ENCODE measurements around the gene RND2.
A peak's percentile ranks its signal among the peaks of the same experiment; 100 is the strongest.
"Not testable (repeated sequence)": the region's sequence is repeated elsewhere in the genome, so short reads cannot be mapped to it uniquely, and the experiment has no call there.

RND2 gene

DNA sequence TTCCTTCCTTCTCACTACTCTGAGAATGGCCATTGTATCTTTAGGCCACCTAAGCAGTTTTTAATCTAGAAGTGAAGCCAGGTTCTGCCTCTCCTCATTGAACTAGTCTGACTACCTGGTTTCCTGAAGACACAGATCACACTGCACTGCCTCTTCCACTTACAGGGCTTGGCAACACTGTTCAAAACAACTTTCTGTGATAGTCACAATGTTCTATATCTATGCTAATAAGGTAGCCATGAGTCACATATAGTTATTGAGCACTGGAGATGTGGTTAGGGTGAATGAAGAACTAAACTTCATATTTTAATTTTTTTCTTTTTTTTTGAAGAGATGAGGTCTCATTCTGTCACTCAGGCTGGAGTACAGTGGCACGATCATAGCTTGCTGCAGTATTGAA is 26.9 kb downstream of the RND2 start:
- no peak for TF ChIP-seq GABPA (IDR thresholded peaks at IDR 0.05; ENCODE audit: low read depth)
- TF ChIP-seq POLR2AphosphoS5 (IDR thresholded peaks at IDR 0.05; ENCODE audit: low read depth), result no peak
- TF ChIP-seq, protein P1, sequence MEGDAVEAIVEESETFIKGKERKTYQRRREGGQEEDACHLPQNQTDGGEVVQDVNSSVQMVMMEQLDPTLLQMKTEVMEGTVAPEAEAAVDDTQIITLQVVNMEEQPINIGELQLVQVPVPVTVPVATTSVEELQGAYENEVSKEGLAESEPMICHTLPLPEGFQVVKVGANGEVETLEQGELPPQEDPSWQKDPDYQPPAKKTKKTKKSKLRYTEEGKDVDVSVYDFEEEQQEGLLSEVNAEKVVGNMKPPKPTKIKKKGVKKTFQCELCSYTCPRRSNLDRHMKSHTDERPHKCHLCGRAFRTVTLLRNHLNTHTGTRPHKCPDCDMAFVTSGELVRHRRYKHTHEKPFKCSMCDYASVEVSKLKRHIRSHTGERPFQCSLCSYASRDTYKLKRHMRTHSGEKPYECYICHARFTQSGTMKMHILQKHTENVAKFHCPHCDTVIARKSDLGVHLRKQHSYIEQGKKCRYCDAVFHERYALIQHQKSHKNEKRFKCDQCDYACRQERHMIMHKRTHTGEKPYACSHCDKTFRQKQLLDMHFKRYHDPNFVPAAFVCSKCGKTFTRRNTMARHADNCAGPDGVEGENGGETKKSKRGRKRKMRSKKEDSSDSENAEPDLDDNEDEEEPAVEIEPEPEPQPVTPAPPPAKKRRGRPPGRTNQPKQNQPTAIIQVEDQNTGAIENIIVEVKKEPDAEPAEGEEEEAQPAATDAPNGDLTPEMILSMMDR (IDR thresholded peaks at IDR 0.05; ENCODE audit: insufficient read depth, low read length), result no peak
- TF ChIP-seq REST (IDR thresholded peaks at IDR 0.05; ENCODE audit: insufficient replicate concordance, low read depth), result no peak
- TF ChIP-seq SPI1 (IDR thresholded peaks at IDR 0.05; ENCODE audit: borderline replicate concordance, low read depth), result no peak
- Histone ChIP-seq H3K27ac (replicated peaks) (0 out of 2 replicates have a peak overlapping the region, but pooled peaks have one; percentile 11), H3K4me3 (replicated peaks; ENCODE audit: insufficient read depth, low read length) (no peak overlapping the region), H3K27me3 (ENCODE audit: insufficient read depth, poor library complexity, severe bottlenecking) (no peaks in the 10 kb centered on the region)
- no peak for DNase-seq (ENCODE audit: low read depth in 1 of 2, low spot score in 1 of 2)

- H3K27me3 ChIP-seq (ENCODE audit: insufficient read depth, poor library complexity, severe bottlenecking); DNase-seq (ENCODE audit: low read depth in 1 of 2, low spot score in 1 of 2); H3K4me3 ChIP-seq (replicated peaks; ENCODE audit: insufficient read depth, low read length); H3K27ac ChIP-seq (replicated peaks): not testable (repeated sequence)
Observed at GRCh38 chr17:43053008-43053407, 28.0 kb downstream of the RND2 start.

- no peak overlapping the region for H3K27ac ChIP-seq (replicated peaks)
- no peak overlapping the region for H3K4me3 ChIP-seq (replicated peaks; ENCODE audit: insufficient read depth, low read length)
- TF ChIP-seq, protein P1 (IDR thresholded peaks at IDR 0.05; ENCODE audit: insufficient read depth, low read length), result no peak
- H3K27me3 ChIP-seq (ENCODE audit: insufficient read depth, poor library complexity, severe bottlenecking), result no peaks in the 10 kb centered on the region
- DNase-seq (ENCODE audit: low read depth in 1 of 2, low spot score in 1 of 2), result no peak
Observed at GRCh38 chr17:43056051-43056450, 31.0 kb downstream of the RND2 start.

DNA sequence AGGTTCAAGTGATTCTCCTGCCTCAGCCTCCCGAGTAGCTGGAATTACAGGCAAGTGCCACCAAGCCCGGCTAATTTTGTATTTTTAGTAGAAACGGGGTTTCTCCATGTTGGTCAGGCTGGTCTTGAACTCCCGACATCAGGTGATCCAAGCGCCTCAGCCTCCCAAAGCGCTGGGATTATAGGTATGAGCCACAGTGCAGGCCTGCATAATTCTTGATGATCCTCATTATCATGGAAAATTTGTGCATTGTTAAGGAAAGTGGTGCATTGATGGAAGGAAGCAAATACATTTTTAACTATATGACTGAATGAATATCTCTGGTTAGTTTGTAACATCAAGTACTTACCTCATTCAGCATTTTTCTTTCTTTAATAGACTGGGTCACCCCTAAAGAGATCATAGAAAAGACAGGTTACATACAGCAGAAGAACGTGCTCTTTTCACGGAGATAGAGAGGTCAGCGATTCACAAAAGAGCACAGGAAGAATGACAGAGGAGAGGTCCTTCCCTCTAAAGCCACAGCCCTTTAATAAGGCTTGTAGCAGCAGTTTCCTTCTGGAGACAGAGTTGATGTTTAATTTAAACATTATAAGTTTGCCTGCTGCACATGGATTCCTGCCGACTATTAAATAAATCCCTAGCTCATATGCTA is 38.1 kb downstream of the RND2 start:
- no peak for DNase-seq (ENCODE audit: low read depth in 1 of 2, low spot score in 1 of 2)
- Histone ChIP-seq H3K27me3 (ENCODE audit: insufficient read depth, poor library complexity, severe bottlenecking) (no peaks in the 10 kb centered on the region), H3K4me3 (replicated peaks; ENCODE audit: insufficient read depth, low read length) (no peak overlapping the region), H3K27ac (replicated peaks) (no peak overlapping the region)
- no peak for TF ChIP-seq POLR2AphosphoS5 (IDR thresholded peaks at IDR 0.05; ENCODE audit: low read depth)
- TF ChIP-seq, protein P1 (IDR thresholded peaks at IDR 0.05; ENCODE audit: insufficient read depth, low read length), result no peak
- TF ChIP-seq REST (IDR thresholded peaks at IDR 0.05; ENCODE audit: insufficient replicate concordance, low read depth), result no peak
- TF ChIP-seq GABPA (IDR thresholded peaks at IDR 0.05; ENCODE audit: low read depth), result no peak
- no peak for TF ChIP-seq SPI1 (IDR thresholded peaks at IDR 0.05; ENCODE audit: borderline replicate concordance, low read depth)
